ENCODE data around the gene RHOG. TPM values are rescaled to one million over a fixed set of nuclear protein-coding genes. Genes with fewer than 3 reads are reported as not detected.

Gene RHOG
- total RNA-seq, 1 experiment from 2014 or later = 31.0 TPM

DNA sequence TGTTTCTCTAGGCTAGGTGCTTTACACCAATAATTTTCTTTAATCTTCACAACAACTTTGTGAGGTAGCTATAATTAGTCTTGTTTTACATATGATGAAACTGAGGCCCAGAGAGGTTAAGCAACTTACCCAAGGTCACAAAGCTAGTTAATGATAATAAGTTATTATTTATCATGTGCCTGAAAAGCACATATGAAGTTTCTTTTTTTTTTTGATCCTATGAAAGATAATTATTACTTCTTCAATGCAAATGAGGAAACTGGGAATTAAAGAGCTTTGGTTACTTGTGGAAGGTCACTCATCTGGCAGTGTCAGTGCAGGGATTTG, 37.5 kb upstream of the RHOG start:
- no peak for DNase-seq
- Histone ChIP-seq H3K27me3 (ENCODE audit: insufficient read depth, low read depth) (no peaks in the 10 kb centered on the region), H2AFZ (no peak overlapping the region), H3K9me2 (ENCODE audit: insufficient read depth) (no peaks in the 10 kb centered on the region), H3F3A (ENCODE audit: insufficient read depth, low read depth) (peaks cover 28% of the 10 kb centered on the region), H3K27ac (peak overlapping the region; percentile 94), H4K20me1 (ENCODE audit: insufficient read depth) (no peaks in the 10 kb centered on the region), H3K4me2 (peak overlapping the region; percentile 64), H3K4me1 (replicated peaks; ENCODE audit: insufficient read depth) (peaks cover 28% of the 10 kb centered on the region), H3K36me3 (ENCODE audit: low read depth) (no peaks in the 10 kb centered on the region), H3K79me2 (ENCODE audit: low read depth) (peaks cover 37% of the 10 kb centered on the region), H3K9me3 (ENCODE audit: insufficient read depth, low read depth) (no peaks in the 10 kb centered on the region), H3K4me3 (no peak overlapping the region; the same call in 1 of the 2 replicates)
- ChIA-PET CTCF (interaction anchor here (0.6 to 0.7 kb wide), 2 partner anchors 55 to 223 kb away, joined by 3 to 5 read pairs; no protein-coding TSS in a partner anchor), POLR2A (ENCODE audit: unreplicated experiment) (interaction anchor here (0.6 kb wide), 1 partner anchor 26 kb away, joined by 4 read pairs; no protein-coding TSS in a partner anchor)
- TF ChIP-seq EZH2 (IDR thresholded peaks at IDR 0.05; ENCODE audit: low read depth) = no peak
- no peak for TF ChIP-seq CTCF (conservative IDR thresholded peaks at IDR 0.05)
- no TSS peak for BruUV-seq (replicated peaks)
- intact Hi-C loops (cut with micrococcal nuclease; ENCODE audit: unreplicated experiment) = no loop called here

DNA sequence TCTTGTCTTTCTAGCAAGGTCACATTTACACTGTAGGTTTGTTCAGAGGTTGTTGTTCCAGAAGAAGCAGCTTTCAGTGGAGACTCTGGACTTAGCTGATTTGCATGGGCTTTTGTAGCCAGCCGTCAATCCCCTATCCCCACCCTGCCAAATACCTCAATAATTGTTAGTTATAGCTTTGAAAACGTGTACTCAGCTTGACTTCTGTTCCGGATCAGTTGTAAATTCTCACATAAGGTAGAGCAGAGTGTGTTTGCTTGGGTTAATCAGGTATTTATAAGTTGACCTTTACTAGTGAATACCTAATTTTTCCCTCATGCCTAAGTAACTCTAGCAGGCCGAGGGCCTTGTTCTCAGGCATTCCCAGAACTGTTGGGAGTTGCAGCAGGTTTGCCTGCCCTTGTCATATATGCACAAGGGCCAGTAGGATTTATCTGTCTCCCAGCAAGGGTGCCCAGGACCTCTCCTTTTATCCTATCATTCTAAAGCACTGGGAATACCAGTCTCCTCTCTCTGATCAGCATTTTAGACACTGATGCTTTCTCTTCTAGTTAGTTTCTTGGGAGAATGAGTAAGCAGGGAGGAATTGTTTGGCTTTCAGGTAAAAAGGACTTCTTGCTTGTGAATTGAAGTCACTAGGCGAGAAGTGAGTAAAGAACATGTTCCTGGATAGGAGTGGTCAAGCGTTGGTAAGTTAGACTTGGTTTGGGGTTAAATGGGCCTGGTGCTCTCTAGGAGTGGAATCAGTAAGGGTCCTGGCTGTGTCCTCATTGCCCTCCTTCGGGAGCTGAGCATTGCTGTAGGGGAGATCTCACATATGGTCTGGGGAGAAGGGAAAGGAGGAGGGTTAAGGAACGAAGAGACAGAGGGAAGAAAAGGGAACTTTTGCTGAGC, 36.9 kb upstream of the RHOG start:
- Histone ChIP-seq H3K4me1 (replicated peaks; ENCODE audit: insufficient read depth) (peaks cover 28% of the 10 kb centered on the region), H3K4me3 (no peak overlapping the region; the same call in 1 of the 2 replicates), H3K36me3 (ENCODE audit: low read depth) (no peaks in the 10 kb centered on the region), H3K9me3 (ENCODE audit: insufficient read depth, low read depth) (no peaks in the 10 kb centered on the region), H3K4me2 (peak overlapping the region; percentile 64), H3K79me2 (ENCODE audit: low read depth) (peaks cover 37% of the 10 kb centered on the region), H2AFZ (0 out of 2 replicates have a peak overlapping the region, but pooled peaks have one; percentile 4), H3K27ac (peak overlapping the region; percentile 94), H3F3A (ENCODE audit: insufficient read depth, low read depth) (peaks cover 28% of the 10 kb centered on the region), H4K20me1 (ENCODE audit: insufficient read depth) (no peaks in the 10 kb centered on the region), H3K27me3 (ENCODE audit: insufficient read depth, low read depth) (no peaks in the 10 kb centered on the region), H3K9me2 (ENCODE audit: insufficient read depth) (no peaks in the 10 kb centered on the region)
- peak in 1 of 2 experiments; percentile 84 for DNase-seq
- TF ChIP-seq CTCF (conservative IDR thresholded peaks at IDR 0.05) (no peak), EZH2 (IDR thresholded peaks at IDR 0.05; ENCODE audit: low read depth) (no peak)
- intact Hi-C loops (cut with micrococcal nuclease; ENCODE audit: unreplicated experiment) = loop anchor here (1.0 kb wide), 1 partner anchor 28 kb away; no protein-coding TSS in a partner anchor
- BruUV-seq (replicated peaks) = no TSS peak
- CTCF ChIA-PET = interaction anchor here (0.6 kb wide), 1 partner anchor 55 kb away, joined by 5 read pairs; no protein-coding TSS in a partner anchor
- POLR2A ChIA-PET (ENCODE audit: unreplicated experiment) = interaction anchor here (0.6 kb wide), 1 partner anchor 27 kb away, joined by 4 read pairs; no protein-coding TSS in a partner anchor

DNA sequence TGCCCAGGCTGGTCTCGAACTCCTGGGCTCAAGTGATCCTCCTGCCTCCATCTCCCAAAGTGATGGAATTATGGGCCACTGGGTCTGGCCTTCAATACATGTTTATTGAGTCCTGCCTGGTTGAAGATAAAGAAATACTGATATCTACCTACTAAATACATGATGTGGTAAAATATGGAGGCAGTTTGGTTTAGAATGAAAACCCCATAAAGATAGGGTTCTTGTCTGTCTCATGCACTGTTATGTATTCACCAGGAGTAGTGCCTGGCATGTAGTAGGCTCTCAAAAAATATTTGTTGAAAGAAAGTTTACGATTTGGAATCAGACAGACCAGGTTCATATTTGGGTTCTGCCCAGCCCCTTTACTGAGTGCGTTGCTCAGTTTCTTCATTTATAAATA, 35.9 kb upstream of the RHOG start:
- no peak for DNase-seq
- Histone ChIP-seq H3K4me3 (no peak overlapping the region), H3K4me2 (peak overlapping the region; percentile 64; the same call in 1 of the 2 replicates), H3K9me3 (ENCODE audit: insufficient read depth, low read depth) (no peaks in the 10 kb centered on the region), H3K9me2 (ENCODE audit: insufficient read depth) (no peaks in the 10 kb centered on the region), H3K27ac (peak overlapping the region; percentile 94), H4K20me1 (ENCODE audit: insufficient read depth) (no peaks in the 10 kb centered on the region), H3K36me3 (ENCODE audit: low read depth) (no peaks in the 10 kb centered on the region), H3K27me3 (ENCODE audit: insufficient read depth, low read depth) (no peaks in the 10 kb centered on the region), H3K4me1 (replicated peaks; ENCODE audit: insufficient read depth) (peaks cover 28% of the 10 kb centered on the region), H3F3A (ENCODE audit: insufficient read depth, low read depth) (peaks cover 28% of the 10 kb centered on the region), H3K79me2 (ENCODE audit: low read depth) (peaks cover 37% of the 10 kb centered on the region), H2AFZ (no peak overlapping the region)
- TF ChIP-seq EZH2 (IDR thresholded peaks at IDR 0.05; ENCODE audit: low read depth) (no peak), CTCF (conservative IDR thresholded peaks at IDR 0.05) (no peak)
- ChIA-PET POLR2A (ENCODE audit: unreplicated experiment) (no interaction called here), CTCF (no interaction called here)
- intact Hi-C loops (cut with micrococcal nuclease; ENCODE audit: unreplicated experiment) = loop anchor here (1.0 kb wide), 1 partner anchor 29 kb away; no protein-coding TSS in a partner anchor
- no TSS peak for BruUV-seq (replicated peaks)
